Stimulated activated memory B cell treated with anti-CD40 and anti-IgM and Interleukin-4, amounts not matched to agents 10 μg/mL and 1 μg/mL and 100 μg/mL, for 72 hours (primary cell): ENCODE measurements around the gene AZGP1.
"Not testable (repeated sequence)": the region's sequence is repeated elsewhere in the genome, so short reads cannot be mapped to it uniquely, and the experiment has no call there.

Experiments used
- ATAC-seq: fragments of 150-1000 bp; cut with Tn5 transposase; 2 replicates; pipeline ENCODE4 v1.10.0; 2021
- H3K27ac Mint-ChIP-seq: one replicate; pipeline ENCODE4 v1.8.0; 2022; ENCODE audit warnings: mild to moderate bottlenecking, mixed read lengths
- H3K27me3 Mint-ChIP-seq: one replicate; pipeline ENCODE4 v1.8.0; 2022; ENCODE audit warnings: mixed read lengths
- H3K36me3 Mint-ChIP-seq: one replicate; pipeline ENCODE4 v1.8.0; 2022; ENCODE audit warnings: mixed read lengths
- H3K4me1 Mint-ChIP-seq: one replicate; pipeline ENCODE4 v1.8.0; 2022; ENCODE audit warnings: mixed read lengths
- H3K4me3 Mint-ChIP-seq: one replicate; pipeline ENCODE4 v1.8.0; 2022; ENCODE audit warnings: mild to moderate bottlenecking, moderate library complexity, mixed read lengths
- H3K9me3 Mint-ChIP-seq: one replicate; pipeline ENCODE4 v1.8.0; 2022; ENCODE audit warnings: mixed read lengths

The AZGP1 gene

GRCh38 chr7:100009952-100010351 lies 34.1 kb upstream of the AZGP1 start:
- H3K27ac Mint-ChIP-seq, H3K36me3 Mint-ChIP-seq, H3K9me3 Mint-ChIP-seq, H3K4me3 Mint-ChIP-seq, ATAC-seq, H3K4me1 Mint-ChIP-seq: not testable (repeated sequence)
- peaks cover 12% of the 10 kb centered on the region for H3K27me3 Mint-ChIP-seq

- H3K36me3 Mint-ChIP-seq: no peaks in the 10 kb centered on the region
- peaks cover 12% of the 10 kb centered on the region for H3K27me3 Mint-ChIP-seq
Measured at GRCh38 chr7:100008525-100008924, 32.7 kb upstream of the AZGP1 start.

GRCh38 chr7:100007887-100008286 lies 32.1 kb upstream of the AZGP1 start:
- H3K4me3 Mint-ChIP-seq: no peak overlapping the region
- no peak for ATAC-seq
- H3K4me1 Mint-ChIP-seq: no peaks in the 10 kb centered on the region
- no peaks in the 10 kb centered on the region for H3K36me3 Mint-ChIP-seq
- peaks cover 12% of the 10 kb centered on the region for H3K27me3 Mint-ChIP-seq
- H3K9me3 Mint-ChIP-seq: no peaks in the 10 kb centered on the region
- no peak overlapping the region for H3K27ac Mint-ChIP-seq

More at GRCh38 chr7:100008525-100008924, 32.7 kb upstream of the AZGP1 start:
- Mint-ChIP-seq H3K4me3 (no peak overlapping the region), H3K27ac (no peak overlapping the region), H3K4me1 (no peaks in the 10 kb centered on the region), H3K9me3 (no peaks in the 10 kb centered on the region)
- ATAC-seq: no peak

GRCh38 chr7:100003711-100004661 lies 28.2 kb upstream of the AZGP1 start:
- Mint-ChIP-seq H3K4me1 (no peaks in the 10 kb centered on the region), H3K9me3 (no peaks in the 10 kb centered on the region), H3K36me3 (no peaks in the 10 kb centered on the region), H3K27ac (no peak overlapping the region), H3K27me3 (no peaks in the 10 kb centered on the region), H3K4me3 (no peak overlapping the region)
- ATAC-seq: no peak

- peaks cover 15% of the 10 kb centered on the region for H3K4me1 Mint-ChIP-seq
- H3K27ac Mint-ChIP-seq: no peak overlapping the region
- no peaks in the 10 kb centered on the region for H3K9me3 Mint-ChIP-seq
- H3K4me3 Mint-ChIP-seq: no peak overlapping the region
- no peak for ATAC-seq
- H3K27me3 Mint-ChIP-seq: no peaks in the 10 kb centered on the region
- no peaks in the 10 kb centered on the region for H3K36me3 Mint-ChIP-seq
Measured at GRCh38 chr7:100000239-100000638, 24.4 kb upstream of the AZGP1 start.

- ATAC-seq: peak; percentile 86
- Mint-ChIP-seq H3K27me3 (peaks cover 14% of the 10 kb centered on the region), H3K4me3 (peak overlapping the region; percentile 85), H3K36me3 (no peaks in the 10 kb centered on the region), H3K4me1 (peaks cover 15% of the 10 kb centered on the region), H3K9me3 (no peaks in the 10 kb centered on the region), H3K27ac (peak overlapping the region; percentile 98)
Measured at GRCh38 chr7:99997545-99998137, 21.8 kb upstream of the AZGP1 start.

GRCh38 chr7:99996755-99997544 lies 21.1 kb upstream of the AZGP1 start:
- ATAC-seq: no peak
- no peaks in the 10 kb centered on the region for H3K36me3 Mint-ChIP-seq

GRCh38 chr7:99994819-99995218 lies 19.0 kb upstream of the AZGP1 start:
- Mint-ChIP-seq H3K36me3 (no peaks in the 10 kb centered on the region), H3K27ac (no peak overlapping the region), H3K4me3 (no peak overlapping the region), H3K27me3 (peaks cover 20% of the 10 kb centered on the region), H3K4me1 (peaks cover 15% of the 10 kb centered on the region), H3K9me3 (no peaks in the 10 kb centered on the region)
- no peak for ATAC-seq

More at GRCh38 chr7:99996755-99997544, 21.1 kb upstream of the AZGP1 start:
- H3K27me3 Mint-ChIP-seq: peaks cover 20% of the 10 kb centered on the region
- H3K4me3 Mint-ChIP-seq: peak overlapping the region; percentile 85
- H3K4me1 Mint-ChIP-seq: peaks cover 15% of the 10 kb centered on the region
- H3K27ac Mint-ChIP-seq: peak overlapping the region; percentile 98
- no peaks in the 10 kb centered on the region for H3K9me3 Mint-ChIP-seq

- H3K27me3 Mint-ChIP-seq: peaks cover 40% of the 10 kb centered on the region
- peaks cover 7% of the 10 kb centered on the region for H3K4me1 Mint-ChIP-seq
- H3K36me3 Mint-ChIP-seq: no peaks in the 10 kb centered on the region
- no peak overlapping the region for H3K4me3 Mint-ChIP-seq
- H3K9me3 Mint-ChIP-seq: no peaks in the 10 kb centered on the region
- no peak overlapping the region for H3K27ac Mint-ChIP-seq
- no peak for ATAC-seq
Measured at GRCh38 chr7:99992330-99993038, 16.7 kb upstream of the AZGP1 start.

- H3K9me3 Mint-ChIP-seq, ATAC-seq, H3K36me3 Mint-ChIP-seq, H3K27ac Mint-ChIP-seq, H3K4me3 Mint-ChIP-seq, H3K4me1 Mint-ChIP-seq: not testable (repeated sequence)
- H3K27me3 Mint-ChIP-seq: peaks cover 47% of the 10 kb centered on the region
Measured at GRCh38 chr7:99991543-99991942, 15.7 kb upstream of the AZGP1 start.

- Mint-ChIP-seq H3K9me3 (no peaks in the 10 kb centered on the region), H3K27me3 (peaks cover 55% of the 10 kb centered on the region), H3K4me3 (no peak overlapping the region), H3K36me3 (no peaks in the 10 kb centered on the region), H3K4me1 (no peaks in the 10 kb centered on the region), H3K27ac (no peak overlapping the region)
- ATAC-seq: no peak
Measured at GRCh38 chr7:99990460-99990852, 14.6 kb upstream of the AZGP1 start.

GRCh38 chr7:99987846-99988245 lies 12.0 kb upstream of the AZGP1 start:
- H3K27ac Mint-ChIP-seq: no peak overlapping the region
- peaks cover 55% of the 10 kb centered on the region for H3K27me3 Mint-ChIP-seq
- H3K36me3 Mint-ChIP-seq: no peaks in the 10 kb centered on the region
- ATAC-seq: no peak
- no peaks in the 10 kb centered on the region for H3K9me3 Mint-ChIP-seq
- H3K4me1 Mint-ChIP-seq: no peaks in the 10 kb centered on the region
- H3K4me3 Mint-ChIP-seq: no peak overlapping the region

- not testable (repeated sequence) for H3K27ac Mint-ChIP-seq, H3K9me3 Mint-ChIP-seq, H3K36me3 Mint-ChIP-seq, H3K4me1 Mint-ChIP-seq, H3K4me3 Mint-ChIP-seq, ATAC-seq
- peaks cover 53% of the 10 kb centered on the region for H3K27me3 Mint-ChIP-seq
Measured at GRCh38 chr7:99987306-99987705, 11.5 kb upstream of the AZGP1 start.

- H3K36me3 Mint-ChIP-seq: no peaks in the 10 kb centered on the region
- no peak for ATAC-seq
Measured at GRCh38 chr7:99984593-99984992, 8.8 kb upstream of the AZGP1 start.

GRCh38 chr7:99981066-99981465 lies 5.2 kb upstream of the AZGP1 start:
- H3K9me3 Mint-ChIP-seq, H3K4me3 Mint-ChIP-seq, H3K36me3 Mint-ChIP-seq, ATAC-seq, H3K4me1 Mint-ChIP-seq, H3K27ac Mint-ChIP-seq: not testable (repeated sequence)
- peaks cover 38% of the 10 kb centered on the region for H3K27me3 Mint-ChIP-seq

More at GRCh38 chr7:99984593-99984992, 8.8 kb upstream of the AZGP1 start:
- Mint-ChIP-seq H3K4me3 (no peak overlapping the region), H3K4me1 (peaks cover 4% of the 10 kb centered on the region), H3K9me3 (no peaks in the 10 kb centered on the region), H3K27ac (no peak overlapping the region), H3K27me3 (peaks cover 60% of the 10 kb centered on the region)
